PFSK-1 (cell line): ENCODE results near the gene SPACDR.

ENCODE experiments used
- POLR2AphosphoS5 ChIP-seq: IDR thresholded peaks from 2 replicates; pipeline ENCODE4 v1.6.1; 2012; ENCODE audit warnings: low read depth, mild to moderate bottlenecking, control low read depth, low read length, moderate library complexity
- TAF1 ChIP-seq: IDR thresholded peaks from 2 replicates; pipeline ENCODE4 v1.6.1; 2012; ENCODE audit warnings: low read length, control low read depth, borderline replicate concordance; ENCODE audit not compliant: insufficient read depth

DNA sequence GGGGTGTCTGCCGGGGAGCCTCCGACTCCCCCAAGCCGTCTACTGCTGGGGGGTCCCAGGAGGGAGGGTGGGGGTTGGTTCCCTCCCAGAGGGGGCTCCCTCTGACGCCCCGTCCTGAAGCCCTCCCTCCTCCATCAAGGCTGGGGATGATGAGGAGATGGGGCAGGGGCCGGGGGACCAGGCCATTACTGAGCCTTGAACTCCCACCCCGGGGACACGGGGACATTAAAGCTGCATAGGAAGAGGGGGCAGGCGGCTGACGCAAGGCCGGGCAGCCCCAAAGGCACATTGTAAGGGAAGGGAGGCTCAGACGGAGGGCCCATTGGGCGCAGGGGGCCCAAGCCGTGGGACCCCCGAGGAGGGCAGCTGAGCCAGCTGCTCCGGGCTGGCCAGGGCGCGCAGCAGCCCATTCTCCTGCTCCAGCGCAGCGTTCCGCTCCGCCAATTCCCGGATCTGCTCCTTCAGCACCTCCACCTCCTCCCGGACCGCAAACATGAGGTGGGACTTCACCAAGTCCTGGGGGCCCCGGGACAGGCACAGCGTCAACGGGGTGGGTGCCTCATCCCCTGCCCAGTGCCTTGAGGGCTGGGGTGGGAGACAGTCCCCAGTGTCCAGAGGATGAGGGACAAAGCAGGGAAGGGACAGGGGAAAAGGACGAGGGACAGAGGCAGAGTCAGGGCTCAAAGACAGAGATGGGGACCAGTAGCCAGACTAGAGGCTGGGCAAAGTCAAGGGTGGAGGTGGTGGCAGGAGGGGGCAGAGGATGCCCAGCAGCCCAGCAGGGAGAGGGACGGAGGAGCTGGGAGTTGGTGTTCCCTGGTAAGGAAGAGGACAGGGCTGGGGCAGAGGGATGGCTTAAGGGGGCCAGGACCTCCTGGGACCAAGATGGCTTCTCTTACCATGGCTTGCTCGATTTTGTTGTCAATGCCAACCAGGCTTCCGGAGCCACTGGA lies 2.9 kb upstream of the SPACDR start:
- TF ChIP-seq TAF1 = no peak
- no peak for TF ChIP-seq POLR2AphosphoS5
